ENCODE results near the gene MGAT4A.
A peak's percentile ranks its signal among the peaks of the same experiment; 100 is the strongest.

The MGAT4A gene

DNA sequence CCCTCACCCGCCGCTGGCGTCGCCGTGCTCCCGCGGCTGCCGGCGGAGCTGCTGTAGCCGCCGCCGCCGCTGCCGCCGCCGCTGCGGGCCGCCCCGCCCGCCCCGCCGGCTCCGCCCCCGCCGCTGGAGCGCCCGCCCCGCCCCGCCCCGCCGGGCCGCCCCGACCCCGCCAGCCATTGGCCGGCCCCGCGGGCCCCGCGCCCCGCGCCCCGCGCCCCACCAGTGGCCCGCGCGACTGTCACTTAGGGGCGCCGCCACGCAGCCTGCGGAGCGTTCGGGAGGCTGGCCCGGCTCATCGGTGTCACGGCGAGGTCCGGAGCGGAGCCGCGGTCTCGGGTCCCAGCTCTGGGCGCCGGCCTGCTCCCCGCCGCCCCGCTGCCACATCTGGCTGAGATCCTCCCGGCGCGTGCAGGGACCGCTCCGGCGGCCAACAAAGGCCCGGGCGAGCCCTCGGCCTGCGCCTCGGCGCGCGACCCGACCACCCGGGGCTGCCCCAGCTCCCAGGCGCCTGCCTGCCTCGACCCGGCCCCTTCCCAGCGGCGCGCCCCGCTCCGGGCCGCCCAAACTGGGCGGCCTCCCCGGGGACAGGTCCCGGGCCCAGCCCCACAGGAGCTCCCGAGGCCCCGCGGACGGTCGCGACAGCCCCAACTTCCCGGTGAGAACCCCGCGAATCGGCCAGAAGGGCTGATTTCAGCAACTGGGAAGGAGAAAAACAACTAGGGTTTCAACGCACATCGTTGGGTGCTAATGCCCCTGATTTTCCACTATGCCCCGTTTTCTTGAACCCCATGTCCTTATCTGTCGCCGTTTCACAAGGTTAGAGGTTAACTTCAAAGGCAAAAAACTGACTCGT lies at the start of gene MGAT4A:
TSS of gene MGAT4A (minus strand) at position 92 of the 853 bp plus-strand sequence. CDS start 4,800 bp downstream, outside the sequence.
- peak; percentile 92 for DNase-seq (ENCODE audit: low spot score)

DNA sequence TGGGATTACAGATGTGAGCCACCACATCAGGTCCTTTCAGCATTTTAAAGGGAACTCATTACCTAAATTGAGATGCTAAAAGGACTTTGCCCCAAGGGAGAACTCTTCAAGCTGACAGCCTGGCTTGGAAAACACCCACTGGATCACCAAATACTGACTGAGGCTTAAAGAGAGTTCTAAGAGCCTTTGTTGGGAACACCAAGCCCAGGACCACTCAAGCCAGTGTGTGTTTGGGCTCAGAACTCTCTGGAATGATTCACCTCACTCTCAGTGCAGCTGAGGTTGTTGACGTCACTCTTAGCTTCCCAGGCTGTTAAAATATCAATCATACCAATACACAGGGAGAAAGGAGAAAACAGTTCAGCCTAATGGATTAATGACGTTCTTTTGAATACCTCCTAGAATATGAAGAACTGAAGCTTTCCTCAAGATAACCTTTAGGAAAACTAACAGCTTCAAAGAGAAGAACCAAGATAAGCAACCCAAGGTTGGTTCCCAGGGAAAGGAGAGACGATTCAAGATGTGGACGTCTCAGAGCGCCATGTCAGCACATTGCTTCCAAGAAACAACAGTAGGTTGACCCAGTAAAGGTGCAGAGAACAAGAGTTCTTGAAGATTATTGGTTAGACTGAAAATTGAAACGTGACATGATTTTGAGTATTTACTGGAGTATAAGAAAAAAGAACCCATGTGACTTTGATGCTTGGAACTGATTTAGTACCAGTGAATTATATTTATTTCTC lies 48.0 kb upstream of the MGAT4A start:
- DNase-seq (ENCODE audit: low spot score) = no peak

DNA sequence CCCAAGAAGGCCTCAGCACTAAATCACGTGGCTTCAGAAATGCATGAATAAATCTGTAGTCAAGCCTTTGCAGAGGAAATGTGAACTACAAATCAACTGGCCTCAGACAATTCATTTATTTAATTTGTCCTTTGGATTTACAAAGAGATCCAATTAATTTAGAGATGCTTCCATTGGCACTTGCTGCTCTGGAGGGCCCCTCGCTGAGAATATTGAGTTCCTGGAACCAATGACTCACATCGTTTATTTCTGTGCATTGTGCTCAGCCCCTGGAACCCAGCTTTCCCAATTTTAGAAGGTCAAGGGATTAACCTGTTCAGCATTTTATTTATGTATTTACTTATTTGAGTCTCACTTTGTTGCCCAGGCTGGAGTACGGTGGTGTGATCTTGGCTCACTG lies 47.2 kb upstream of the MGAT4A start:
- no peak for DNase-seq (ENCODE audit: low spot score)

DNA sequence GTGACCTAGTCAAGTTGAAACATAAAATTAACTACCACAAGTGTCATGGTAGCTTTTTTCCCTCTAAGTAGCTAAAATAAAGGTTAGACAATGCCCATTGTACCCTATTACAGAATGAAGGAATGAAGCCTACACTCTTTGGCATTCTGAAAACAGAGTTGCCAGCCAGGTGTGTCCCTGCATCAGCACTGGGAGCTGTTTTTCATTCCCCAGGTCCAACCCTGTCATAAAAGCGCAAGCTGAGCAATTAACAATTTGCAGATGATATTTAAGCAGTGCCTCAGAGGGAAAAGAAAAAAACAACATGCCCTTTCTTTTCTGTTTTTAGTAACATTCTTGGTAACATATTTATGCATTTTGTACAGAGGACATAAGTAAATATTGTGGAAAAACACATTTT lies 46.8 kb upstream of the MGAT4A start:
- no peak for DNase-seq (ENCODE audit: low spot score)

DNA sequence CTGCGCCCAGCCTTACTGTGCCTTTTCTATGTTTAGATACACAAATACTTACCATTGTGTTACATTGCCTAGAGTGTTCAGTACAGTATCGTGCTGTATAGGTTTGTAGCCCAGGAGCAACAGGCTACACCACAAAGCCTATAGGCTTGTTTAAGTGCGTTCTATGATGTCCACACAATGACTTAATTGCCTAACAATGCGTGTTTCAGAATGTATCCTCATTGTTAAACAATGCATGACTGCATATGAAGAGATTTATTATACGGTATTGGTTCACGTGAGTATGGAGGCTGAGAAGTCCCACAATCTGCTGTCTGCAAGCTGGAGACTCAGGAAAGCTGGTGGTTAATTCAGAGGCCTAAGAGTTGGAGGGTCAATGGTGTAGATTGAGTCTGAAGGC lies 46.1 kb upstream of the MGAT4A start:
- DNase-seq (ENCODE audit: low spot score) = no peak

DNA sequence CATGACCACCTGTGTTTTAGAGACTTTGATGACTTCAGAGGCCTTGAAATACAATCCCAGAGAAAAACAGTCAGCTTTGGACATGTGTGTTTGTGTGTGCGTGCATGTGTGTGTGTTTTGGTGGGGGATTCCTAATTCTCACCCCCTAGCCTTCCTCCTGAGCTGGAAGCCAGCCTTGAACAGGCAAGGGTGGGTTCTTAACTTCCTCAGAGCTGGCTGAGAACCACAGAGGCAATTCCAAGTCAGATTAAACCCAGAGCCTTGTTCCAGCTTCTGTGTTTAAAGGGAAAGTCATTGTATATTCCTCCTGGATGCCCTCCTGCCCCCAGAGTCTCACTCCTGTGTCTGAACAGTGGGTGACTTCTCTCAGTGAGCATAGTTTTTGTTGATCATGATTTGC lies 45.2 kb upstream of the MGAT4A start:
- DNase-seq (ENCODE audit: low spot score) = no peak

DNA sequence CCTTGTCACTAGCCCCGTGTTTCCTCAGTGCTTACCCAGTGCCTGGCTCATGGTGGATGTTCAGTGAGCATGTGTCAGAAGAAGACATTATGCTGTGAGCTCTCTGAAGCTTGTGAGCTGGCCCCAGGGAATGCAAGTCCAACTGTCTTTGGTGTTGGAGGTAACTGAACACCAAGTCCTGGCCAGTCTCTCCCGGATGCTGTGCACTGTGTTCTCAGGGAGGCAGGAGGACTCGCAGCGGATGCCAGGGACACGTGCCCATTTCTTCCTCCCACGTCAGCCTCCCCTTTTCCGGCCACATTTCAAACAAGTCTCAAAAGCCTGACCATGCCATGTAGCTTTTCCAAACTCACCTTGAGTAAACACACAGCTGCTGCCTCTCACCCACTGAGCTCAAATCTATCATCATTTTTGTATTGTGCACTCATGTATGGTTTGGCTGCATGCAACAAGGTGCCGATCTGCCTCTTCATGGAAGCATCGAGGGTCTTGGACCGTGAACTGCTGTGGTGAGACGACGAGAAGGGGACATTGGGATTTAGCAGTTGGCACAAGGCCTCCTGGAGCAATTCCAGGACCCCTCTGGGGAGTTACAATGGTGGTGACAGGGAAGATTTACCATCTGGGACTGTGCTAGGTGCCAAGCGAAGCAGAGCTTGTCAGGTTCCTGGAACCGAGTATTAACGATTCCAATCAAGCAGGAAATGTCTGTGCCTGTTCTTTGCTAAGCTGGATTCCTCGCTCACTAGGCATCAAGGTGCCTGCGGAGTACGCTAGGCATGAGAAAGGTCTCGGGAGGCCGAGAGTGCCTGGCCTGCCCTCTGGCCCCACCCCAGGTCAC lies 44.4 kb upstream of the MGAT4A start:
- no peak for DNase-seq (ENCODE audit: low spot score)

DNA sequence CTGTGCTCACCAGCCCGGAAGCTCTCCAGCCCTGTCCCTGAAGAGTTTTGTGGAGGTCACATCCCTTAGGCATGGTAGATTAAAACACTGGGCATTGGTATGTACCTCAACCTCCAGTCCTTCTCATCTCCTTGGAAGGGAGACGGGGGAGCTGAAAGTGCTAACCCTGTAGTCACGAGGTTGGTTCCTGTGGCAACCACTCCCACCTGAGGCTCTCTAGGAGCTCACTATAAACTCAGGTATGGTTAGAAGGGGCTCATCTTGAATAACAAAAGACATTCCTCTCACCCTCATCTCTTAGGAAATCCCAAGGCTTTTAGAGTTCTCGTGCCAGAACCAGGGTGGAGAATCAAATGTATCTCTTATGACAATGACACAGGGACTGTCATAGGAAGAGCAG lies 43.0 kb upstream of the MGAT4A start:
- DNase-seq (ENCODE audit: low spot score) = no peak

DNA sequence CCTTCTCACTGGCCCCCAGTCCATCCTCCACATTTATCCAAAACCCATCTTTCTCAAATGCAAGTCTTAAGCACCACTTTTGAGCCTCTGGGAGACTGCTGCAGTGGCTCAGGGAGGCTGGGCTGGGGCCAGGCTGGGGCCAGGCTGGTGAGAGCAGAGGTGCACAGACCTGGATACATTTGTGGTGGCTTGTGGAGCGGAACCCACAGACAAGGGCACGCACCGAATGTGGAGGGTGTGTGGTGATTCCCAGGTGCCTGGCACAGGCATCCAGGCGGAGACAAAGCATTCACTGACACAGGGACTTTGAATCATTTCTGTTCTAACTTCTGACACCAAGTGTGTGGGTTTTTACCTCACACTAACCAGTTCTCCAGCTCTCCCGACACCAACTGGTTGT lies 42.2 kb upstream of the MGAT4A start:
- DNase-seq (ENCODE audit: low spot score) = no peak

DNA sequence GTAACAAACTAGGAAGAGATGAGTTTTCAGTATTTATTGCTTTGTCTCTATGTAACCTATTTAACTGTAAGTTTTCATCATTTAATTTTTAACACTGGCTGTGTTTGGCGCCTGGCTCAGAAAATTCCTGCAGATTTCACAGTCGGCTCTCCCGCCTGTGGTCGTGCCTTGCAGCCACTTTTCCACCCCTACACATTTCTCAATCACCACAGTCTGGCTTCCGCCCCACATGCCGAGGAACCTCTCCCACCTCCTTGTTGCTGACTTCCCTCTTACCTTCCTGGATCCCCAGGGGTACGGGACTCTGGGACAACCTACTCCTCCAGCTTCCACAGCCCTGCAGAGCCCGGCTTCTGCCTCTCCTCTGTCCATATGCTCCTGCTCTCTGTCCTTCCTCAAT lies 41.6 kb upstream of the MGAT4A start:
- no peak for DNase-seq (ENCODE audit: low spot score)

DNA sequence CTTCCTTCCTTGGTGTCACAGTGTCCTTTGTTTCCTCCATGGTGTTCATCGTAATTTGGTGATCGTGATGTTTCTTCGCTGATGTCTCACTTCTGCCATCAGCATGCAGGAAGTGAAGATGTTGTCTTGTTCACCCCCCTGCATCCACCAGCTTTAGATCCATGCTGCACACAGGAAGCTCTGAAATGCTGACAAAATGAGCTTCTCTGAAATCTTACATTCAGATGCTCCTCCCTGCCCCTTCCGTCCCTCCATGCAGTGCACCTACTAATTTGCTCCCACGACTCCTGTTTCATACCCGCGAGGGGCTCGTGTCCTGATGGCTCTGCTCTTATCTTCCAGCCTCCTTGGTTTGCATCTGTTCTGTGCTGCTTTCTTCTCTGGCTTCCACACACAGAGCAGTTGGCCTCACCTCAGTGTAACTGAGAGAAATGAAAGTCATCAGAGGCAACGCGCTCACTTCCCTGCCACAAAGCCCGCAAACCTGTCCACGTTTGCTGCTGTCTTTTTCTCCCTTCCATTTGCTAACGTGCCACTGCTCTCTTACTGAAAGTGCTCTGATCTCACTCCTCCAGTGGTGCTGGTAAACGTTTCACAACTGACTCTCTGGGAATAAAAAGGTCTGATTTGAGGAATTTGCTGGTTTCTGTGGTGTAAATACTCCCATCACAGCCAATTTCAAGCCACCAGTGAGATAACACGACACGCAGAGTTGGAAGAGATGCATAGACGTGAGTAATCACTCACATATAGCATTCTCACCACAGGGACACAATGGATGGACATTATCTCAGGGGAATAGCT lies 41.0 kb upstream of the MGAT4A start:
- no peak for DNase-seq (ENCODE audit: low spot score)

DNA sequence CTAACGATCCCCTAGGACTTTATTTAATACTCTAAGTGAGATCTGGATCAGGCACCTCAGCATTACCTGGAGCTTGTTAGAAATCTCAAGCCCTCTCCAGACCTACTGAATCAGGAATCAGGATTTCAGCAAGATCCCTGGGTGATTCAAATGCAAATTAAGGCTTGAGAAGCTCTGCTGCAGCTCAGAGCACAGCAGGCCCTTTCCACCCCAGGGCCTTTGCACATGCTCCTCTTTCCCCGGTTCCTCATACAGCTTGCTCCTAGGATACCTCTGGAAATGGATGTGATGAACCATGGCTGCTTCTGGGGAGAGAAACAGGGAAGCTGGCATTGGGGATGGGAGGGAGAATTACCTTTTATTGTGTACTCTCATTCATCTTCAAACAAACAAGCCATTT lies 40.3 kb upstream of the MGAT4A start:
- DNase-seq (ENCODE audit: low spot score) = no peak

DNA sequence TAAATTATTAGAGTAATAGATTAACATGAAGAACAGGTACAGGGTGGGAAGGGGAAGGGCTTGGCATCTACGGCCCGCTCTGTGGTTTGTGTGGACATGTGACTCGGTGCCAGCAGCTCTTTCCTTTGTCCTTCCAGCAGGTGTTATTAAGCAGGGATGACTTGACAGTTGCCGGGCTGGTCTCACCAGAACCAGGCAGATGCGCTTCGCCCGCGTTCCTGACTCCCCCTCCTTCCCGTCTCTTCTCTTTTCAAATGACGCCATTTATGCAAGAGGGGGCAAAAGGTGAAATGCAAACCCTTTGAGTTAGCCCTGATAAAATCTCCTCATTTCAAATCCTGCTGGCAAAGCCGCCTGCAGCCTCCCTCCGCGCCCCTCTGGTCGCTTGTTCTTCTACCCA lies 38.9 kb upstream of the MGAT4A start:
- no peak for DNase-seq (ENCODE audit: low spot score)

DNA sequence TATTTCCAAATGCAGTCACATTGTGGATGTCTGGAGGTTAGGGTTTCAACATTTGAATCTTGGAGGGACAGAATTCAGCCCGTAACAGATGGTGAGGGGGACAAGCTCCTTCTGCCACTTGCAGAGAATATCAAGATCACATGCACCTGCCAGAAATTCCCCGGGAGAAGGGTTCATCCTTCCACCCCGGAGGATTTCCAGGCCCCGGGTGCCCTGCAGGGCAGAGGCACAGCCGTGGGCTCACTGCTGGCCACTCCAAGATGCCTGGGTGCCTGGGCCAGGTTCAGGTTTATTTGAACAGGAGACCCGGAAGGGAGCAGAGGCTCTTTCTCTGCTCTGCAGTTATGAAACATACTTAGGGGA lies 38.2 kb upstream of the MGAT4A start:
- DNase-seq (ENCODE audit: low spot score) = no peak

DNA sequence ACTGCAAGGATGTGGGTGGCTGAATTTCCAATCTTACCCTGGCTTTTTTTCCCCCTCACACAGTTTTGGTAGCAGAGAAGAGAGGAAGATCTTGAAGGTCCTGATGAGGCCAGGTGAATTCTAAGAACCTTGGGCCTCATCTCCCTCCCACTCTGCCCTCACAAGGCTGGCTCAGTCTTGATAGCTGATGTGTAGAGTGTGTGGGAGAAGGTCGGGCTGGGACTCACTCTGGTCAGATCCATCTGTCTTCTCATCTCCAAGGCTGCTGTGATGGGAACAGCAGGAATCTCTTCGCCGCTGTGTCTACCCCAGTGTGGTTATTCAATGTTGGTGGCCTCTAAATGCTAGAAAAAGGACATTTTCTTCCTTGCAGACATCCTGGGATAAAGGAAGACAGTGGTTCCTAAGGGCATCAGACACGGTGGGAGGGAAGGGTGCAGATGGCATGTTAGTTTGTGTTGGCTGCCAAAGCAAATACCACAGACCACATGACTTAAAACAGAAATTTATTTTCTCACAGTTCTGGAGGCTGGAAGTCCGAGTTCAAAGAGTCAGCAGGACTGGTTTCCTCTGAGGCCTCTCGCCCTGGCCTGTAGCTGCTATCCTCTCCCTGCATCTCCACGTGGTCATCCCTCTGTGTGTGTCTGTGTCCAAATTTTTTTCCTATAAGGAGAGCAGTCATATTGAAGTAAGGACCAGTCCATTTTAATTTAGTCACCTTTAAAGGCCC lies 37.6 kb upstream of the MGAT4A start:
- no peak for DNase-seq (ENCODE audit: low spot score)

DNA sequence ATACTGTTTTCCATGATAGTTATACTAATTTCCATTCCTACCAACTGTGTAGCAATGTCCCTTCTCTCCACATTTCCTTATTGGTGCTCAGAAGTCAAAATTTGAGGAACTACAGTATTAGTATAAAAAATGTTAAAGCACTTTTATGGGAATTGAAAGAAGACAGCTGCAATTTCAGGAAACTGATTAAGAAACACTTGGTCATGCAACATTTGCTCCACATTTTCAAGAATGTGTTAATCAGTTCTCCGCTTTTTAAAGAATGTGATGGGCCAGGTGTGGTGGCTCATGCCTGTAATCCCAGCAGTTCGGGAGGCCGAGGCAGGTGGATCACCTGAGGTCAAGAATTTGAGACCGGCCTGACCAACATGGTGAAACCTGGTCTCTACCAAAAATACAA lies 33.6 kb upstream of the MGAT4A start:
- DNase-seq (ENCODE audit: low spot score) = no peak

DNA sequence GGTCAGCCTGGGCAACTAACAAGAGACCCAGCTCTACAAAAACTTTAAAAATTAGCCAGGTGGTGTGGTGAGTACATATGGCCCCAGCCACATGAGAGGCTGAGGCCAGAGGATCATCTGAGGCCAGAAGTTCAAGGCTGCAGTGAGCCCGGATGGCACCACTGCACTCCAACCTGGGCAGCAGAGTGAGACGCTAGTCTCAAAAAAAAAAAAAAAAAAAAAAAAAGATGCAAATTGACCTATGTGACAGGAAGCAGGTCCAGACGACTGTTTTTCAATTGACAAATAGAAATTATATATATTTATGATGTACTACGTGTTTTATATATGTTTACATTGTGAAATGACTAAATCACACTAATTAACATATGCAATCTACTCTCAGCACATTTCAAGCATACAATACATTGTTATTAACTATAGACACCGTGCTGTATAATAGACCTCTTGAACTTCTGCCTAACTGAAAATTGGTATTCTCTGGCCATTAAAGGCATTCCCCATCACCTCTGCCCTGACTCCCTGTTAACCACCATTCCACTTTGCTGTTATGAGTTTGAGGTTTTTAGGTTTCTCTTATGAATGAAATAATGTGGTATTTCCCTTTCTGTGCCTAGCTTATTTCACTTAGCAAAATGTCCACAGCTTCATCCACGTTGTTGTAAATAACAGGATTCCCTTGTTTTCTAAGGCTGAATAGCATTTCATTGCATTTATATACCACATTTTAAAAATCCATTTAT lies 32.4 kb upstream of the MGAT4A start:
- no peak for DNase-seq (ENCODE audit: low spot score)

DNA sequence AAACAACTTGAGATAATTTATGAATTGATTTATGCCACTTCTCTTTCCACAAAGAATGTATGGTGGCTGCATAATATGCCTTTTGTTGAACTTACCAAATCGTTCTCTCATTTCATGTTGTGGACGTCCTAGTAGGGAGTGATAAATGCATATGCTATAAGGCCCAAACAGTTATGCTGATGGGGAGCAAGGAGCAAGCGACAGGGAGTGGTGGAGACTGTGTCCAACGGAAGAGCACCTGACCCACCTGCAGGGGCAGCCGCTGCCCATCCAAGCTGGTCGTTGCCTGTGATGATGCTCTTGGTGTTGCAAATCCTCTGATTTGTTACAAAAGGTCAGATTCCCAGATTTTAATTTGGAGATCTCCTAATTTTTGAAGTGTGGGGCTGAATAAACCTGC lies 31.0 kb upstream of the MGAT4A start:
- DNase-seq (ENCODE audit: low spot score) = no peak

DNA sequence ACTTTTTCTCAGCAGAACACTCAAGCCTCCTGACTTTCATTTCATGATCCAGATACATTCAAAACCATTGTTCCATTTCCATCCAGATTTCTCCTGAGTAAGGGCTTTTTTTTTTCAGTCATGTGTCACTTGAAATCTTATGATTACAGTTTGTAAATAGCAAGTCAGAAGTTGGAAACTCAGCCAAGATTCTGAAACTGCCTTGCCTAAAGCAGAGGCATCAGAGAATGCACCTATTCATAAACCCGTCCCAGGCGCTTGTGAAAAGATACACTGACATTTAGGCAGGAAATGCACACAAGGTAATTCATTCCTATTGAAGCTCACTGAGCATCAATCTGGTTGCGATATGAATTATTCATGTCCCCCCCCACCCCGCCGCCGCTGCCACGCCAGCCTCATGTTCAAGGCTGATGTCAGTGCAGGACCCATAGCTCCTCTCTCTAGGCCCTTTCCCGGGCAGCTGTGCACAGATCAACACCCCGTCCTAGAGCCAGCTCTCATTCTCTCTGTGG lies 30.4 kb upstream of the MGAT4A start:
- no peak for DNase-seq (ENCODE audit: low spot score)
